T1000 (cell line): ENCODE results near the gene OPHN1.
"Not testable (repeated sequence)": the region's sequence is repeated elsewhere in the genome, so short reads cannot be mapped to it uniquely, and the experiment has no call there.

ENCODE experiments used
- DNase-seq: peaks from one replicate; lab custom pipeline; 2025; ENCODE audit warnings: mixed read lengths; lab: John Stamatoyannopoulos, UW

OPHN1 gene

GRCh38 chrX:68358679-68359078, 74.6 kb downstream of the OPHN1 start:
- no peak for DNase-seq

- no peak for DNase-seq
These were observed 77.7 kb downstream of the OPHN1 start for GRCh38 chrX:68355629-68355920.

DNA sequence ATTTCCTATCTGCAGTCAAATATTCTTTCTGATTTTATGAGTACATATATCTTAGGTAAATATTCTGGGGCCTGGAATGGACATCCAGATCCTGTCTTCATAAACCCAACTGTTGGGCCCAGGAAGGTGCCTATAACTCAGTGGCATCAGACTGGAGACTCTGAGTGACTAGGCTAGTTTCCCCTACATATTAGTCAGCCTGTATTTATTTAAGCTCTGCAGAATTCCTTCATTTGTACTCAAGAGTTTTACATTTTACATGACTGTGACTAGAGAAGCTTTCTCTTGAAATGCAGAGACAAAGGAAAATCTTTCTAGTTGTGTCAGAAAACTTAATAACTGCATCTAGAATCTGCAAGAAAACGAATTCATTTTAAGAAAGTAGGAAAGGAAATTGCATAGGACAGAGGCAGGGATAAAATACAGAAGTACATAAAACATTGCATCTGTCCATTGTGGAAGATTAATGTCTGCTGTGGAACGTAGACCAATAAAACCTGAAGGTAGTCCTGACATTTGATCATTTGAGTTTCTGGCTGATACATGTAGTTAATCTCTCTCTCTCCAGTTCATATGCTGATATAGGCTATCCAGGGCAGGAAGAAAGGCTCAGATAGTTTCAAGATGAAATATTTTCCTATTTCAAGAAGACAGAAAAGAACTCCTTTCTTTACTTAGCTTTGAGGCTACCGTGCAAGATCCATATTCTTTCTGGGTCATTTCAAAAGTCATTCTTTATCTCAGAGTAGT, 78.2 kb downstream of the OPHN1 start:
- DNase-seq = no peak

DNA sequence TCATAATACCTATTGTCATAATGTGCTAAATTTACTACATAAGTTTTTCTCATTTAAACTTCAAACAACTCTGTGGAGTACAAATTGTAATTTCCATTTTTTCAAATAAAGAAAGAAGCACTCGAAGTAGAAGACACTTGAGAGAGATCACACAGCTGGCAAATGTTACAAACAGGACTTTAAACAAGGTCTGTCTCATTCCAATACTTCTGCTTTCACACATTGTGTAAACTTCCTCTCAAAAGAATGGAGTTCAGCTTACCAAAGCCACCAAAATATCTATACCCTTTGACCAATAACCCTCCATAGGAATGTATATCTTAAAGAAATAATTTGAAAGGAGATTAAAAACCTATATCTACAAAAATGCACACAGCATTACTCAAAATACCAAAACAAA, 88.3 kb downstream of the OPHN1 start:
- DNase-seq = no peak

GRCh38 chrX:68343551-68343950, 89.7 kb downstream of the OPHN1 start:
- DNase-seq = no peak

GRCh38 chrX:68332201-68332731, 101.0 kb downstream of the OPHN1 start:
- no peak for DNase-seq

- DNase-seq = not testable (repeated sequence)
These were observed 106.5 kb downstream of the OPHN1 start for GRCh38 chrX:68326841-68327240.

- no peak for DNase-seq
These were observed 125.5 kb downstream of the OPHN1 start for GRCh38 chrX:68307769-68308168.

DNA sequence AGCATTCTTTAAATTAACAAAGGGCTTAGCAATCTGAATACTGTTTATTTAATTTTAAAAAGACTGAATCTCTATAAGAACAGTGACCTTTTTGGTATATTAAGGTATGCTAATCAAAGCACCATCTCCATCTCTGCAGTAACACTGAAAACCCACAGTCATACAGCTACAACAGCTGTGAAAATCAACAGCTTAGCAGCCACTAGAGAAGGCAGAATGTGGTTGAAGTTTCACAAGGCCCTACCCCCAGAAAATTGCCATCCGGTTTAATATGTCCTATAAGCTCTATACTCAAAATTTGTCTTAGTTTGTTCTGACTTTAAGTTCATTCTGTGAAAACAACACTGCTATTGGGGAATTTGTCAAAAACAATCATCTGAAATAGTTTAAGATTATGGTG, 128.7 kb downstream of the OPHN1 start:
- DNase-seq = no peak

GRCh38 chrX:68299898-68300297, 133.4 kb downstream of the OPHN1 start:
- no peak for DNase-seq

DNA sequence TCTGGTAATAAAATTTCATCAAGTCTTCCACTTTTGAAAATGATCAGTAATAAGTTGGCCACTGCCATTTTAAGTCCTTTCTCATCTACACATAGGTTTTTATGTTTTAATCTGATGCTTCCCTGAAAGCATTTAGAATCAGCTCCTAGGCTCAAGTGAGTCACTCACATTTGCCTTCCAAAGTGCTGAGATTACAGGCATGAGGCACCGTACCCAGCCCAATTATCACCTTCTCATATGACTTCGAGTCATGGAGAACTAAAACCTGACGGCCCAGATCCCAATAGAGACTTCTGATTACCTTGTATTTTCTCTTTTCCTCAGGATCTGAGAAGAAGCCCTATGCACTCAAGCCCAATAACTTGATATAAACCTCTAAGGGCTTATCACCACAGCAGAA, 140.8 kb downstream of the OPHN1 start:
- no peak for DNase-seq

- no peak for DNase-seq
These were observed 145.2 kb downstream of the OPHN1 start for GRCh38 chrX:68288127-68288526.

DNA sequence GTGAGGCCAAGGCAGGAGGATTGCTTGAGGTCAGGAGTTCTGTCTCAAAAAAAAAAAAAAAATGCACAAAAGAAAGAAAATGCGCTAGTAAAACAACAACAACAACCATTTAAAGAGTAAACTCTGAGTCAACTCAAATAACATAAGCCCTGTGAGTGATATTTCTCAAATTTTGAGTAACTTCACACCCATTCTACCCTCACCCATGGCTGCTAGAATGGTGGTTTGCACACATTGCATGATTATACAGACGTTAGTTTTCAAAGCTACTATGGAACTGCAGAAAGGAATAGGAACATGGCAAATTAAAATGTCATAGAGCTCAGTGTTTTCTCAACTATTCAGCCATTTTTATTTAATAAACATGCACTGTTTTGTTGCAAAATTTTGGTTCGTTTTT, 145.9 kb downstream of the OPHN1 start:
- DNase-seq = no peak

- no peak for DNase-seq
These were observed 146.3 kb downstream of the OPHN1 start for GRCh38 chrX:68286980-68287379.

- DNase-seq = no peak
These were observed 147.2 kb downstream of the OPHN1 start for GRCh38 chrX:68286076-68286475.

DNA sequence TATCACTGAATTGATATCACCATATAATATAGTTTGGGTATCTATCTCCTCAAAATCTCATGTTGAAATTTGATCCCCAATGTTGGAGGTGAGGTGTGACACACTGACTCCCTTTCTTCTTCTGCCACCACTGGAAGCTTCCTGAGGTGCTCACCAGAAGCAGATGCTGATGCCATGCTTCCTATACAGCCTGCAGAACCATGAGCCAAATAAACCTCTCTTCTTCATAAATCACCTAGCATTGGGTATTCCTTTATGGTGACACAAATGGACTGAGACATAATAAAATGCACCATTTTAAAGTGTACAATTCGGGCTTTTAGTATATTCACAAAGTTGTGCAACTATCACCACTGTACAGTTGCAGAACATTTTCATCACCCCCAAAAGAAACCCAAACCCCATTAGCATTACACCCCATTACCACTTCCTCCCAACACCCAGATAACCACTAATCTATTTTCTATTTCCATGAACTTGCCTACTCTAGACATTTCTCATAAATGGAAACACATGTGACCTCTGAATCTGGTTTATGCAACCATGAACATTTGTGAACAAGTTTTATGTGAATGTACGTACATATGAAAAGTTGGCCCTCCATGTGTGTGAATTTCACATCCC, 148.9 kb downstream of the OPHN1 start:
- no peak for DNase-seq

- no peak for DNase-seq
These were observed 159.4 kb downstream of the OPHN1 start for GRCh38 chrX:68273887-68274286.

DNA sequence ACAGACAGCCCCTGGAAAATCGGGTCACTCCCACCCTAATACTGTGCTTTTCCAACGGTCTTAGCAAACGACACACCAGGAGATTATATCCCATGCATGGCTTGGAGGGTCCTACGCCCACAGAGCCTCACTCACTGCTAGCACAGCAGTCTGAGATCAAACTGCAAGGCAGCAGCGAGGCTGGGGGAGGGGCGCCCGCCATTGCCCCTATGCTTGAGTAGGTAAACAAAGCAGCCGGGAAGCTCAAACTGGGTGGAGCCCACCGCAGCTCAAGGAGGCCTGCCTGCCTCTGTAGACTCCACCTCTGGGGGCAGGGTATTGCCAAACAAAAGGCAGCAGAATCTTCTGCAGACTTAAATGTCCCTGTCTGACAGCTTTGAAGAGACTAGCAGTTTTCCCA, 168.5 kb downstream of the OPHN1 start:
- not testable (repeated sequence) for DNase-seq

GRCh38 chrX:68261060-68261672, 172.1 kb downstream of the OPHN1 start:
- DNase-seq = no peak

DNA sequence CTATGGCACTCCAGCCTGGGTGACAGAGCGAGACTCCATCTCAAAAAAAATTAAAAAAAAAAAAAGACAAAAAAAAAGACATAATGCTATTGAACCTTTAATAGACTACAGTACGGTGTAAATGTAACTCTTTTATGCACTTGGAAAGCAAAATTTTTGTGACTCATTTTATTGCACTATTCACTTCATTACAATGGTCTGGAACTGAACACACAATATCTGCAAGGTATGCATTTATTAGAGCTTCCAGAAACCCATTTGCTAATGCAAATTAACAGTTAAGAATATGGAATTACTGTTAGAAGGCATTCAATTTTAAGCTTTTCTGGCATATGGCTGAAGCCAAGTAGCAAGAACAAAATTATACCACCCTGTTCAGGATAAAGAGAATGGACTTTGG, 176.3 kb downstream of the OPHN1 start:
- no peak for DNase-seq

DNA sequence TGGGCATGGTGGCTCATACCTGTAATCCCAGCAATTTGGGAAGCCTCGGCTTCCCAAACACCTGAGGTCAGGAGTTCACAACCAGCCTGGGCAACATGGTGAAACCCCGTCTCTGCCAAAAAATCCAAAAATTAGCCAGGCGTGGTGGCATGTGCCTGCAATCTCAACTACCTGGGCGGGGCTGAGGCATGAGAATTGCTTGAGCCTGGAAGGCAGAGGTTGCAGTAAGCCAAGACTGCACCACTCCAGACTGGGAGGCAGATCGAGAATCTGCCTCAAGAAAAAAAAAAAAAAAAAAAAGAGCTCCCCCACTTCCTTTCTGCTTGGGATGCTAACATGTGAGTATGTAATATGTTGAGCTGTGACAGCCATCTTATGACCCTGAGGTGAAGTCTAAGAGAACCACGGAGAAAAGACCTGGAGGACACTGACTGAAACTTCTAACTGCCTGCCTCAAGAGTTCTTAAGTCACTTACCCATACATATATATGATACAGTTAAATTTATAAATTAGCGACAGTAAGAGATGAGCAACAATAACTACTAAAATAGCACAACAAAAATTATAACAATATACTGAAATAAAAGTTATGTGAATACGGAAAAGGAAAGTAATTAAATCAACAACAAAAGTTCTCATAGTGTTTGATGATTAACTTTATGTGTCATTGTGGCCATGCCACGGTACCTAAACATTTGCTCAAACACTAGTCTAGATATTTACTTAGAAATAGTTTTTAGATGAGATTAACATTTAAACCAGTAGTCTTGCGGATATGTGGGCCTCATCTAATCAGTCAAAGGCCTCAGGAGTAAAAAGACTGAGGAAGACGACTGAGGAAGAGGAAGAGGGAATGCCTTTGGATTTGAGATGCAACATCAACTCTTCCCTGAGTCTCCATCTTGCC, 178.3 kb downstream of the OPHN1 start:
- no peak for DNase-seq

DNA sequence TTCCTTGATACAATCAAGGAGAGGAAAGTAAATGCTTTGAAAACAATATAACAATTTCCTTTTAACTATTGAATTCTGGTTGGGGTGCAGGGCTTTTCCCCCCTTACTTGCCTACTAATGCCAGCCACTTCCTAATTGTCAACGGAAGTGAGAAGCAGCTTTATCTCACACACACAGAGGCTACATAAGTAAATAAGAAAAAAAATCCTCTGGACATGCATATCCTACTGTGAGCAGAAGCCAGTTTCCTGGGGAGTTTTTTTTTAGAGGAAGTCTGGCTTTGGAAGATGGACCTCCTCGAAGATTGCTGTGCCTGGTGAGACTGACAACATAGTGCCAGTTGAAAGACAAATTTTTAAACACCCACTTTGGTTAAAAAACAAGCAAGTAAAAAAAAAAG, 180.6 kb downstream of the OPHN1 start:
- no peak for DNase-seq
